Femur (tissue), 1 donor: Measurements from ENCODE around the gene POLR1H.

ENCODE experiments used
- DNase-seq: peaks from one replicate; pipeline ENCODE4 v3.0.0-alpha.2; 2017

The POLR1H gene

DNA sequence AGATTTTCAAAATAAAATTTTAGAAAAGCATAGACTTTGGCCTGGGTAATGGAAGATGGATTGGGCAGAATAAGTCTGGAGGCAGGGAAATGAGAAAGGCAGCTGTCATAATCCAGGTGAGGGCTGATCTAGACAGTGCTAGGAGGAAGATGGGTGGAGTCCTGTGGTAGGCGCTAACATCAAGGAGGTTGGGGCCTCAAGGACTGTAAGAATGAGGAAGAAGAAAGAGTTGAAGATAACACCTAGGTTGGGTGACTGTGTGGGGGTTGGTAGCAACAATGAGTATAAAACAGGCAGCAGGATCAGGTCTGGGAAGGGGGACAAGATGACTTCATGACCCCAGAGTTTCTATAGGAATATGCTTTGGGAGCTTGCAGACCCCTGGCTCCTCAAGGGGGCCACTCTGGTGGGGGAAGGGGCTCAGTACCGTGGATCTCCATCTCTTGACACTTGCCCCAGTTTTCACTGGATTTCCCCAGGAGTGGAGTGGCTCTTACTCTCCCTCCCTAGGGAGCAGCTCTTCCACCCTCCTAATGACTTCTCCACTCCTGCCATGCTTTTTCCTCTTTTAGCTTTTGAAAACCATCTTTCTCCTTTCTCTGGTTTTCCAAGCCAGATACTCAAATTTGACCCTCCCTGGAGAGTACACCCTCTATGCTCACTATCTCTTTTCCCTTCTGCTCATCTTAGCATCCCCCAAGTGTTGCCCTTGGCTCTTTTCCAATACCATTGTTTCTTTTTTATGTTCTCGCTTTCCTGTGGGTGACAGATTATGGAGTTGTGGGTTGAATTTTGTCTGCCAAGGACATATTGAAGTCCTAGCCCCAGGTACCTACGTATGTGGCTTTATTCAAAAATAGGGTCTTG lies 37.1 kb downstream of the POLR1H start:
- DNase-seq, result no peak

- no peak for DNase-seq
Measured at GRCh38 chr6:30100154-30100553, 39.1 kb downstream of the POLR1H start.

- DNase-seq, result no peak
Measured at GRCh38 chr6:30100585-30101443, 39.7 kb downstream of the POLR1H start.

DNA sequence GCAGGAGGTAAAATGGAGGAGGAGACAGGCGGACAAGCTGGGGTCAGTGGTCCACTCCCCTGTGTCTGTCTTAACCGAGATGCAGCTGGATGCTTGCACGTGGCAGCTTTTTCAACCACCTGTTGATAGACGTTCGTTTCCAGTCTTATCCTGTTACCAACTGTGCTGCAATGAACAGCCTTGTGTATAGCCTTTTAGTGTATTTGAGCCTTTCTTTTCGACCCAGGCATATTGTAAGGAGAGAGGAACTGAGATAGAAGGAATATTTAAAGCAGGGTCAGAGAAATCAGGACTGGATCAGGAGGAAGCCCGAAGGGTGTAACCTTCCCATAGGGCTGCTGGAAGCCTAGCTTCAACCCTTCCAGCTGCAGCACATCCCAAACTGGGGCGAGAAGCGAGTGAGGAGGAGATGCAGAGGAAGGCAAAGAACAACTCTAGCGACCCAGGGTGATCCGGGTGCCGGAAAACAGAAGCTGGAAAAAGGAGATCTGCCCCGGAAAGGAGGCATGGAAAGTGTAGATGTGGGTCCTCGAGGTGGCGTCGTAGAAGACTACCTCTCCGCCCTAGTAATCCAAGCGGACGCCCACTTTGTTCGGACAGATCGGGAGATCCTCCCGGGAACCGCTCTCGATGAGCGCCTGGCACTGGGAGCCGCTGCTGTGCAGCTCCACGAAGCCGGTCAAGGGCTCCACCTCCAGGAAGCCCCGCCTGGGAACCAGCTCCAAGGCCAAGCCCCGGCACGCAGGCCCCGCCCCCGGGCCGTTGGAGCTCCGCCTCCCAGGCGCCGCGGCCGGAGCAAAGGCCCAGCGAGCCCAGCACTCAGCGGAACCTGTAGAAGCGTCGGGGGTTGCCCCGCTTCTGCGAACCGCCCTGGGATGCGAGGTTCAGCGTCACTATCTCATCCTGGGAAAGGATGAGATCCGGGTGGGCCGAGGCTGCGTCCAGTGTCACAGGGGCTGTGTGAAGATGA lies 40.7 kb downstream of the POLR1H start:
- DNase-seq, result peak; percentile 90

DNA sequence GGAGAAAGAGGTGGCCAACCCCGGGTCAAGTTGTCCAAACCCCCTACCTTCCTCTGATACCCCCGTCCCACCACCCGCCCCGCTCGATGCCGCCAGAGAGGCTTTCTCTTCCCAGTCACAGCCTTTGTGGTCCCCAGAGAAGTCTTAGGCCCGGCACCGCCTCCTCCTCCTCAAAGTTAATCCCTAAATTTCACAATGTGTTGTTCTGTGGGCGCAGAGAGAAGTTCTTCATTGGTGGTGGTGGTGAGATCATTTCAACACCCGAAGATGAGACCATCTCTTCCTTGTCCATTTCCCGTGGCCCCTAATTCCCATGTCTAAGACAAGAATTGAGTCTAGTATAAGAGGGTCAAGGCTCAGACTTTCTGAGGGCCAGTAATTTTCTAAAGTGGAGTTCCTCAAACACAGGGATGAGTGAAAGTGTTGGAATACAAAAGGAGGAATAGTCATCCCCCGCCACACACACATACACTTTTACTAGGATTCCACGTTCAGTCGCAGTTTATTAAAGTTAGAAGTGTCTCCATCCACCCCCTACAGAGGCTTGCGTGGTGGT lies 41.4 kb downstream of the POLR1H start:
- DNase-seq, result no peak

- DNase-seq, result peak; percentile 85
Measured at GRCh38 chr6:30102970-30103871, 42.2 kb downstream of the POLR1H start.

- no peak for DNase-seq
Measured at GRCh38 chr6:30103872-30104179, 42.8 kb downstream of the POLR1H start.

DNA sequence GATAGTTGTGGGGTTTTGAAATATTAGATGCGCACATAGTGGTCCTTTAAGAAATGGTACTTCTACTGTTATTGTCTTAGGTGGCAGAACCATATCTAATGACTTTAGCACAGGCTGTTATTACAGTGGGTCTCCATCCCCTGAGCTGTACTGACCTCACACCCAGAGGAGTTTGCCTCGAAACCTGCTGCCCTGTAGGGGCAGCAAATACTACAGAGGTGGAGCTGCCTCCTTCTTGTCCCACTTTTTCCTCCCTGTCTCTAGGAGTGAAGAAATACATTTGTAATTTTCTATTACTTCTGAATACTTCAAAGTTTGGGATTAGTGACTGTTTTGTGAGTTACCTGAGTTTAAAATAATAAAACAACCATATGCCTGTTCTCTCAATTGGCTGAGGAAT lies 43.6 kb downstream of the POLR1H start:
- no peak for DNase-seq

- no peak for DNase-seq
Measured at GRCh38 chr6:30111266-30111856, 50.3 kb downstream of the POLR1H start.

DNA sequence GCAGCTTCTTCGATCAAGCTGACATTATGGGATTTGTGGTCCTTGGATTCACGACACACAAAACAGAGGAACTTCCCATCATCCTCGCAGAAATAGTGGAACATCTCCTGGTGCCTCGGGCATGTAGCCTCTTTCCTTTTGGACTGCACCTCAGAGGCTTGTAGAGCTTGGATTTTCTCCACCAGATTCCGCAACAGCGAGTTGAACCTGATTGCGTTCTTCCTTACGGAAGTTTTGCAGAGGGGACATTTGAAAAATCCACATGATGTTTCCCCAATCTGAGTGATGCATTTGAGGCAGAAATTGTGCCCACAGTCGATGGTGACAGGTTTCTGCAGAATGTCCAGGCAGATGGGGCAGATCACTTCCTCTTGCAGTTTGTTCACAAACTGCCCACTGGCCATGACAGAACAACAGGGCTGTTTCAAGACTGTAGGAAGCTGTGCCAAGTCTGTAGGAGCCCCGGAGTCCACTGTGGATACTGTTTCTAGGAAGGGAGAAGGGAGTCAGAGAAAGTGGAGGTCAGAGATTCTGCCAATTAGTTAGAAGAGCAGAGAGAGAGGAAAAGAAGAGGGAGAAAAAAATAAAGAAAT lies 51.4 kb downstream of the POLR1H start:
- DNase-seq, result no peak

GRCh38 chr6:30113003-30113759 lies 52.1 kb downstream of the POLR1H start, which contains the start of gene TRIM31:
Gene TRIM31, minus strand, starts transcription at chr6:30113090. Its CDS starts 285 bp downstream, at chr6:30112805.
- no peak for DNase-seq

- no peak for DNase-seq
Measured at GRCh38 chr6:30113841-30114240, 52.8 kb downstream of the POLR1H start.
